MM.1S (cell line): ENCODE measurements around the gene MBOAT1.
A peak's percentile ranks its signal among the peaks of the same experiment; 100 is the strongest.

ENCODE experiments used
- DNase-seq: peaks from one replicate; pipeline ENCODE4 v3.0.0-alpha.2; 2015
- H2AFZ ChIP-seq: fragments of 300-600 bp; sonication (generic); 2 replicates; pipeline ENCODE4 v1.6.0; 2016; ENCODE audit warnings: antibody characterized with exemption, low read length
- H3F3A ChIP-seq: fragments of 300-600 bp; sonication (generic); 2 replicates; pipeline ENCODE4 v1.6.1; 2016; ENCODE audit warnings: mild to moderate bottlenecking, antibody characterized with exemption, low read length, moderate library complexity, mixed read lengths; ENCODE audit not compliant: insufficient read depth
- H3K27ac ChIP-seq: fragments of 300-600 bp; sonication (generic); 2 replicates; pipeline ENCODE4 v1.5.1; 2016; ENCODE audit warnings: mild to moderate bottlenecking, low read length
- H3K27me3 ChIP-seq: fragments of 300-600 bp; sonication (generic); replicated peaks from 2 replicates; pipeline ENCODE4 v1.6.0; 2016; ENCODE audit warnings: low read length; ENCODE audit not compliant: insufficient read depth
- H3K36me3 ChIP-seq: fragments of 300-600 bp; sonication (generic); replicated peaks from 2 replicates; pipeline ENCODE4 v1.6.1; 2016; ENCODE audit warnings: mild to moderate bottlenecking, low read length, mixed read lengths; ENCODE audit not compliant: insufficient read depth
- H3K4me1 ChIP-seq: fragments of 300-600 bp; sonication (generic); 2 replicates; pipeline ENCODE4 v1.6.1; 2016; ENCODE audit warnings: low read length, mixed read lengths
- H3K4me2 ChIP-seq: fragments of 300-600 bp; sonication (generic); 2 replicates; pipeline ENCODE4 v1.6.0; 2016; ENCODE audit warnings: low read depth, low read length
- H3K4me3 ChIP-seq: fragments of 300-600 bp; sonication (generic); 2 replicates; pipeline ENCODE4 v1.5.1; 2016; ENCODE audit warnings: low read length, mixed read lengths
- H3K79me2 ChIP-seq: fragments of 300-600 bp; sonication (generic); 2 replicates; pipeline ENCODE4 v1.6.1; 2016; ENCODE audit warnings: mixed run types, low read length, mixed read lengths
- H3K9ac ChIP-seq: fragments of 300-600 bp; sonication (generic); 2 replicates; pipeline ENCODE4 v1.6.1; 2016; ENCODE audit warnings: low read length, mixed read lengths
- H3K9me2 ChIP-seq: fragments of 300-600 bp; sonication (generic); replicated peaks from 2 replicates; pipeline ENCODE4 v1.6.1; 2016; ENCODE audit warnings: mild to moderate bottlenecking, low read length, mixed read lengths; ENCODE audit not compliant: insufficient read depth
- H3K9me3 ChIP-seq: fragments of 300-600 bp; sonication (generic); replicated peaks from 2 replicates; pipeline ENCODE4 v1.6.1; 2016; ENCODE audit warnings: mild to moderate bottlenecking, low read length, mixed read lengths; ENCODE audit not compliant: insufficient read depth
- H4K20me1 ChIP-seq: fragments of 300-600 bp; sonication (generic); 2 replicates; pipeline ENCODE4 v1.6.1; 2016; ENCODE audit warnings: mild to moderate bottlenecking, low read length, moderate library complexity, mixed read lengths; ENCODE audit not compliant: insufficient read depth
- CTCF ChIP-seq: fragments of 300-600 bp; sonication (generic); IDR thresholded peaks from 2 replicates; pipeline ENCODE4 v1.5.1; 2016; ENCODE audit warnings: antibody characterized with exemption, low read length, mixed read lengths
- EZH2 ChIP-seq: fragments of 300-600 bp; sonication (generic); optimal IDR thresholded peaks from 2 replicates; pipeline ENCODE3; 2017; ENCODE audit warnings: low read depth, mild to moderate bottlenecking, antibody characterized with exemption, low read length, mixed read lengths
- EZH2phosphoT487 ChIP-seq: fragments of 300-600 bp; sonication (generic); IDR thresholded peaks from 2 replicates; pipeline ENCODE4 v1.6.1; 2018; ENCODE audit warnings: antibody characterized with exemption, low read length

Gene MBOAT1, protein sequence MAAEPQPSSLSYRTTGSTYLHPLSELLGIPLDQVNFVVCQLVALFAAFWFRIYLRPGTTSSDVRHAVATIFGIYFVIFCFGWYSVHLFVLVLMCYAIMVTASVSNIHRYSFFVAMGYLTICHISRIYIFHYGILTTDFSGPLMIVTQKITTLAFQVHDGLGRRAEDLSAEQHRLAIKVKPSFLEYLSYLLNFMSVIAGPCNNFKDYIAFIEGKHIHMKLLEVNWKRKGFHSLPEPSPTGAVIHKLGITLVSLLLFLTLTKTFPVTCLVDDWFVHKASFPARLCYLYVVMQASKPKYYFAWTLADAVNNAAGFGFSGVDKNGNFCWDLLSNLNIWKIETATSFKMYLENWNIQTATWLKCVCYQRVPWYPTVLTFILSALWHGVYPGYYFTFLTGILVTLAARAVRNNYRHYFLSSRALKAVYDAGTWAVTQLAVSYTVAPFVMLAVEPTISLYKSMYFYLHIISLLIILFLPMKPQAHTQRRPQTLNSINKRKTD

GRCh38 chr6:20212392-20213111 is at the start of gene MBOAT1:
MBOAT1 (minus strand) TSS chr6:20212469; CDS start chr6:20212234, 235 bp downstream.
- H3K9ac ChIP-seq, result peak within 1 kb of the TSS; percentile 85
- H3K27ac ChIP-seq, result peak within 1 kb of the TSS; percentile 90
- peak within 1 kb of the TSS; percentile 93 for H3K4me2 ChIP-seq
- no peaks in the 10 kb centered on the region for H3K27me3 ChIP-seq
- H3K9me2 ChIP-seq, result no peaks in the 10 kb centered on the region
- peaks cover 29% of the 10 kb centered on the region for H3F3A ChIP-seq
- peak; percentile 86 for DNase-seq
- peak within 1 kb of the TSS; percentile 98 for H2AFZ ChIP-seq
- H3K9me3 ChIP-seq, result no peaks in the 10 kb centered on the region
- peaks cover 25% of the 10 kb centered on the region for H3K4me1 ChIP-seq
- peak within 1 kb of the TSS; percentile 89 for H3K4me3 ChIP-seq
- H3K36me3 ChIP-seq, result no peaks in the 10 kb centered on the region
- TF ChIP-seq EZH2, result no peak
- no peak for TF ChIP-seq CTCF
- no peak for TF ChIP-seq EZH2phosphoT487
- no peaks in the 10 kb centered on the region for H4K20me1 ChIP-seq
- H3K79me2 ChIP-seq, result peaks cover 44% of the 10 kb centered on the region

- Histone ChIP-seq H4K20me1 (no peaks in the 10 kb centered on the region), H3K9me3 (no peaks in the 10 kb centered on the region), H3K4me3 (no peak overlapping the region), H3K79me2 (no peaks in the 10 kb centered on the region), H3K4me1 (peaks cover 10% of the 10 kb centered on the region; the same call in 1 of the 2 replicates), H3K27me3 (no peaks in the 10 kb centered on the region), H2AFZ (0 out of 2 replicates have a peak overlapping the region, but pooled peaks have one; percentile 56), H3F3A (peaks cover 12% of the 10 kb centered on the region), H3K9me2 (no peaks in the 10 kb centered on the region), H3K9ac (no peak overlapping the region), H3K36me3 (no peaks in the 10 kb centered on the region), H3K4me2 (no peak overlapping the region), H3K27ac (no peak overlapping the region)
- TF ChIP-seq CTCF, result no peak
- DNase-seq, result no peak
These were observed 49.4 kb upstream of the MBOAT1 start for GRCh38 chr6:20261685-20262084.

DNA sequence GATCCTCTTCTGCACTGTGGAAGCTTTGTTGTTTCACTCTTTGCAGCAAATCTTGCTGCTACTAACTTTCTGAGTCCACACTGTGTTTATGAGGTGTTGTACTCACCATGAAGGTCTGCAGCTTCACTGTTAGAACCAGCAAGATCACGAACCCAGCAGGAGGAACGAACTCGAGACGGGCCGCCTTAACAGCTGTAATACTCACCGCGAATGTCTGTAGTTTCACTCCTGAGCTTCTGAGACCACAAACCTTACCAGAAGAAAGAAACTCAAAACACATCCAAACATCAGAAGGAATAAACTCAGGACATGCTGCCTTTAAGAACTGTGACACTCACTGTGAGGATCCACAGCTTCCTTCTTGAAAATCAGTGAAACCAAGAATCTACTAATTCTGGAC is 48.1 kb upstream of the MBOAT1 start:
- no peak for TF ChIP-seq EZH2phosphoT487
- TF ChIP-seq CTCF, result no peak
- TF ChIP-seq EZH2, result no peak
- Histone ChIP-seq H3K36me3 (no peaks in the 10 kb centered on the region), H2AFZ (peak overlapping the region; percentile 56), H3K27ac (peak overlapping the region; percentile 60; the same call in 1 of the 2 replicates), H3K4me1 (peaks cover 10% of the 10 kb centered on the region; the same call in 1 of the 2 replicates), H3K79me2 (no peaks in the 10 kb centered on the region), H4K20me1 (no peaks in the 10 kb centered on the region), H3K9me3 (no peaks in the 10 kb centered on the region), H3K9me2 (no peaks in the 10 kb centered on the region), H3K4me3 (peak overlapping the region; percentile 42), H3K27me3 (no peaks in the 10 kb centered on the region), H3K9ac (peak overlapping the region; percentile 18; the same call in 1 of the 2 replicates), H3K4me2 (peak overlapping the region; percentile 51), H3F3A (peaks cover 12% of the 10 kb centered on the region)
- DNase-seq, result peak; percentile 74
